UCSD-AML1 (cell line): ENCODE results near the gene POU5F1.
A peak's percentile ranks its signal among the peaks of the same experiment; 100 is the strongest.
"Not testable (repeated sequence)": the region's sequence is repeated elsewhere in the genome, so short reads cannot be mapped to it uniquely, and the experiment has no call there.

Experiments
- DNase-seq: peaks from one replicate; lab custom pipeline; 2025; ENCODE audit not compliant: unreplicated experiment; lab: John Stamatoyannopoulos, UW

The POU5F1 gene

DNA sequence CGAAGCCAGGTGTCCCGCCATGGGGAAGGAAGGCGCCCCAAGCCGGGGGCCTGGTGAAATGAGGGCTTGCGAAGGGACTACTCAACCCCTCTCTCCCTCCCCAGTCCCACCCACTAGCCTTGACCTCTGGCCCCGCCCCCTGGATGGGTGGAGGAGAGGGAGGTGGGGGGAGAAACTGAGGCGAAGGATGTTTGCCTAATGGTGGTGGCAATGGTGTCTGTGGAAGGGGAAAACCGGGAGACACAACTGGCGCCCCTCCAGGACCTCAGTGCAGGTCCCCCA, at the start of gene POU5F1:
POU5F1 (minus strand) TSS at position 83 of the 282 bp plus-strand sequence; CDS start at position 21, 62 bp downstream.
- DNase-seq: no peak

DNA sequence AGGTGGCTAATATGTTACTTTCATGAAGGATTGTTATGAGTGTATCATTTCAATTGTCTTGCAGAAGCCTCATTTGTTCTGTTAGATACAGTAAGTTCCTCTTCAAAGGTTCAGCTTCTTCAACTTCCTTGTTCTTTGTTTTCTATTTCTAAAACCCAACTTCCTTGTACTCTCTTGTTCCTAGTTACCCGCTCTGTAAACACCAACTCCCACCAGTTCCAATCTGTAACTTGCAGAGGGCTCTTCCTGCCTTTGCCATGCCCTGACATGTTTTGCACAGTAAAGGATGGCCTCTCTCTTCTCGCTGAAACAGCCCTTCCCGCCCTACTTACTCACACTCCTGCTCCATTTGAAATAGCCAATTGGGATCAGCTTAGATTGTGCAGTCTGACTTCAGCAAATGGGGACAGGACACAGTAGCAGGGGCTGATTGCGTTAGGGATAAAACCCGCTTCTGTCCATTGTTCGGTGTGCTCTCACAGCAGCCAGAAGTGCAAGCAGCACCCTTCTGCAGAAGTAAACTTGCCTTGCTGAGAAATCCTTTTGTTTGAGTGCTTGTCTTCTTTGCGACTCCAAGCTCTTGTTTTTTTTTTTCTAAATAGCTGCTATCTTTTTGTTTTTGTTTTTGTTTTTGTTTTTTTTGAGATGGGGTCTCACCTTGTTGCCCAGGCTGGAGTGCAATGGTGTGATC, 45.9 kb upstream of the POU5F1 start:
- peak; percentile 39 for DNase-seq

DNA sequence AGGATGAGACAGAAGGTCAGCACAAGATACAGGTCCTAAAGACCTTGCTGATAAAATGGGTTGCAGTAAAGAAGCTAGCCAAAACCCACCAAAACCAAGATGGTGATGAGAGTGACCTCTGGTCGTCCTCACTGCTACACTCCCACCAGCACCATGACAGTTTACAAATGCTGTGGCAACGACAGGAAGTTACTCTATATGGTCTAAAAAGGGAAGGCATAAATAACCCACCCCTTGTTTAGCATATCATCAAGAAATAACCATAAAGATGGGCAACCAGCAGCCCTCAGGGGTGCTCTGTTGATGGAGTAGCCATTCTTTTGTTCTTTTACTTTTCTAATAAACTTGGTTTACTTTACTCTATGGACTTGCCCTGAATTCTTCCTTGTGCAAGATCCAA, 44.7 kb upstream of the POU5F1 start:
- not testable (repeated sequence) for DNase-seq

DNA sequence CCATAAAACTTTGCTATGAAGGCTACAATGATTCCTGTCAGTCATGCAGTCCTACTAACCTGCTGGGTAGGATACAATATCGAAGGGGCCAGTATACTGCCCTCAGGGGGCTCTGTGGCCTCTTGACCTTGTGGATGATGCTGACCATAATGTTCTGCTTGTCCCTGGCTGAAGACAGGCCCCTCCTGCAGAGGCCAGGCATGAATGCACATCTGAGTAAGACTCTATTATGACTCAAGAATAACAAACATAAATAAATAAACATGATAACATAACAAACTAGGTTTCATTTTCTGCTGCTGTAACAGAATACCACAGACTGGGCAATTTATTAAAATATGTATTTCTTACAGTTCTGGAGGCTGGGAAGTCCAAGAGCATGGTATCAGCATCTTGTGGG, 44.0 kb upstream of the POU5F1 start:
- DNase-seq: no peak

DNA sequence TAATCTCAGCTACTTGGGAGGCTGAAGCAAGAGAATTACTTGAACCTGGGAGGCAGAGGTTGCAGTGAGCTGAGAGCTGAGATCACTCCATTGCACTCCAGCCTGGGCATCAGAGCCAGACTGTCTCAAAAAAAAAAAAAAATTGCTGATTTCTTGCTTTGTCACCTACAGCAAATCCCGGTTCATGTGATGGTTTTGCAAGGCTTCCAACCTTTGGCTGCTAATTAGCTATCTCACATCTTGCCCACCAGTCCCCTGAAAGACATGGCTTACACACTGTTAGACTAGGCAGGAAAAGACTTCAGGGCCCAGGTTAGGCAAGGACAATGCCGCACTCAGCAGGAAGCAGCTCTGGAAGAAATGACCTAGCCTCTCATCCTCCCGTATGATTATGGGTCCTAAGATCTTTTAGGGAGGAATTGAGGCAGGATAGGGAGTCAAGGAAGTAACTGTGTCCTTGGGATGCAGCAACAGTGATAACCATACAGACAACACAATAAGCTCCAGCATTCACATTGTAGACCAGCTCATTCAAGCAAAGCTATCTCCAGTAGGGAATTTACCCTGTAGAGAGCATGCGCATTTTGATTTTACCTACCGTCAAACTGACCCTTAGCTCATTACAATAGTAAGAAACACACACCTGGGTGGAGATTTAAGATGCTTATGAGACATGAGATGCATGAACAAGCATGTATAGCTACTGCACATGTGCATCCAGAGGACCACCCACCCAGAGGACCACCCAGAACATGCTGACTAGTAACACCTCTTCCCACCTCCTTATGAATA, 40.5 kb upstream of the POU5F1 start:
- DNase-seq: no peak

DNA sequence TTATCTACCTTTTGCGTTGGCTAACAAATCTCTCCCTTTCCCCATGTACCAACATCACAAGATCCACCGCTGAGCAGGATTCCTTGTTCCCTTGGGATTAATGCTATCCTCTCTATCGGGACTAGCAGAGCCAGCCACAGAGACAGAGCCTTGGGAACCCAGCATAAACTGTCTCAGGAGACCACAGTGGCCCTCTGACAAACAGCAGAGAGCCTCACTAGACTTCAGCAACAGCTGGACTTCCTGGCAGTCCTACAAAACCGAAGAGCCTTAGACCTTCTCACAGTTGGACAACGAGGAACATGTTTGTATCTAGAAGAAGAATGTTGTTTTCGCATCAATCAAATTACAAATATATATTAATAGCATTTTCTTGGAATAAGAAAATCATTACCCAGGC, 39.6 kb upstream of the POU5F1 start:
- no peak for DNase-seq

DNA sequence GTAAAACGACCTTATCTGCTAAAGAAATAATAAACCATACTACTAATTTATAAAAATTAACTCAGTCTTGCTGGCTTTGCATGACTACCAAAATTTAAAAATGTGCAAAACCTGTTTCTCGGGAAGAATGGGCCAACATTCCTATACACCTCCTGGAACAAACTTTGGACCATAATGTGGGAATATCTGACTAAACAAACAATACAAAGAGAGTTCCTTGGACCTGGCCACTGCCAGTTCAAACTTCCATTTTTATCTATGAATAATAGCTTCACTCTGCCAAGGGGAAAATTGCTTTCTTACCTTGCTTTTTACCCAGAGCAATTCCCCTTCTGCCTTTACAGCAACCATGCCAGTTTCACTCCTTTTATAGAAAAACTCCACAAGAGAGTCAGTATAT, 38.7 kb upstream of the POU5F1 start:
- DNase-seq: no peak

DNA sequence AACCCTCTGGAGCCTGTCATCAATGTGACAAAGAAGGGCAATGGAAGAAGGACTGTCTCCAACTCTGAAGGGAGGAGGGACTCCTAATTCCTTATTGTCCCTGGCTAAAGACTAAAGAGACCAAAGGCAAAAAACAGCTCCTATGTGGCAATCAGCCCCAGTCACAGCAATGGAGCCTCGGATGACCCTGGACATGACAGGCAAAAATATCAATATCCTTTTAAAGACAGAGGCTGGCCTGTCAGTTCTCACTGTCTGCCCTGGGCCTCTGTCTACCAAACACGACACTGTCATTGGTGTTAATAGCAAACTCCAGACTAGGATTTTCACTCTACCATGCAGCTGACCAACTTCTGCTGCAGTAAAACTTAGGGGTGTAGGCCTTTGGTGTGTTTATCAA, 38.0 kb upstream of the POU5F1 start:
- DNase-seq: no peak

DNA sequence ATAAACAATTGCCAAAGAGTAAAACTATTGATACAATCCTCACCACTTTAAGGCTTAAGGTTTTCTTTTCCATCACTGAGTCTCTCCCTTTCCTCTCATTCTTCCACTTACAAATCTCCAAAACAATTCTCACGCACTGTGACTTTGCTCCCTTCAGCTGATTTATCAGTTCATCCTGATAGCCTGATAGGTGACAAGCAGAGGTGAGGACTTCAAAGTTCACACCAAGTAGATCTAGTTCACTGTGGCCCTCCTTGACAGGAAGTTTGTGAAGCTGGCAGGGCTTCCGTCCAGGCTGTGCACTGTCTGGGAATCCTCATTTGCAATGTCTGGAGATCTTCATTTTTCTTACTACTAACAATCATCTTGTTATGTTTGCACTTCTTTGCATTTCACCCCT, 35.2 kb upstream of the POU5F1 start:
- no peak for DNase-seq

DNA sequence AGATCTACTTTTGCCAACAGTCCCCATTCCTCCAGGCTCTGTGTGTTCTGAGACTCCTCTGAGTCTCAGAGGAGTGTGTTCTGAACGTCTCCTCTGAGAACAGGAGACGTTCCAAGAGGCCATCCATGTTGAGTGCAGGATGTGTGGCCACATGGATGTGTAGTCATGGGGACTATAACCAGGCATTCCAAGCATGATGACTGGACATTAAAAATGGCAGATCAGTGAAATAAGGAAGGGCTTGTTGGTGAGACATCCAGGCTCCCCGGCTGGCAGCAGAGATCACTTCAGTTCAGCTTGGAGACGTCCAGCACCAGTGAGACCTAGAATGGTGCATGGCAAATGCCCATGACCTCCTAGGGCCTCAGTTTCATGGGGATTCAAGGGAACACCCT, 34.3 kb upstream of the POU5F1 start:
- DNase-seq: no peak

DNA sequence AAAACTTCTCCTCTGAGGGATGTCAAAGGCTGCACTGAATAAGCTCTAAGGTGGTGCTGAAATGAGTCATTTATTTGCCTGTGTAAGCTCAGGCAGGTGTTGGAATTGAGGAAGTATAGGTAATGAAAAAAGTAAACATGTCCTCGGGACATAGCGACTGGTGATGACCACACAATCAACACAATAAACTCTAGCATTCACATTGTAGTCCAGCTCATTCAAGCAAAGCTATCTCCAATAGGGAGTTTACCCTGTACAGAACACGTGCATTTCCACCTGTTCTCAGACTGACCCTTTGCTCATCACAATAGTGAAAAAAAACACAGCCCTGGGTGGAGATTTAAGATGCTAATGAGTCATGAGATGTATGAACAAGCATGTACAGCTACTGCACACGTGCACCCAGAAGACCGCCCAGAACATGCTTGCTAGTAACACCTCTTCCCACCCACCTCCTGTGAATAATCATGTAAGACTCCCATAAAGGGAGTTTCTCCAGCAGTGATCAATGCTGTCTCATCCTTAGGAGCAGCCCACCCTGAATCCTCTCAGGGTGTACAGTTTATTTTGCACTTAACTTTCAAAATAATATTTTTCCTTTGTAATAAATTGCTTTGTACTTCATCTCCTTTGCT, 33.0 kb upstream of the POU5F1 start:
- DNase-seq: no peak

DNA sequence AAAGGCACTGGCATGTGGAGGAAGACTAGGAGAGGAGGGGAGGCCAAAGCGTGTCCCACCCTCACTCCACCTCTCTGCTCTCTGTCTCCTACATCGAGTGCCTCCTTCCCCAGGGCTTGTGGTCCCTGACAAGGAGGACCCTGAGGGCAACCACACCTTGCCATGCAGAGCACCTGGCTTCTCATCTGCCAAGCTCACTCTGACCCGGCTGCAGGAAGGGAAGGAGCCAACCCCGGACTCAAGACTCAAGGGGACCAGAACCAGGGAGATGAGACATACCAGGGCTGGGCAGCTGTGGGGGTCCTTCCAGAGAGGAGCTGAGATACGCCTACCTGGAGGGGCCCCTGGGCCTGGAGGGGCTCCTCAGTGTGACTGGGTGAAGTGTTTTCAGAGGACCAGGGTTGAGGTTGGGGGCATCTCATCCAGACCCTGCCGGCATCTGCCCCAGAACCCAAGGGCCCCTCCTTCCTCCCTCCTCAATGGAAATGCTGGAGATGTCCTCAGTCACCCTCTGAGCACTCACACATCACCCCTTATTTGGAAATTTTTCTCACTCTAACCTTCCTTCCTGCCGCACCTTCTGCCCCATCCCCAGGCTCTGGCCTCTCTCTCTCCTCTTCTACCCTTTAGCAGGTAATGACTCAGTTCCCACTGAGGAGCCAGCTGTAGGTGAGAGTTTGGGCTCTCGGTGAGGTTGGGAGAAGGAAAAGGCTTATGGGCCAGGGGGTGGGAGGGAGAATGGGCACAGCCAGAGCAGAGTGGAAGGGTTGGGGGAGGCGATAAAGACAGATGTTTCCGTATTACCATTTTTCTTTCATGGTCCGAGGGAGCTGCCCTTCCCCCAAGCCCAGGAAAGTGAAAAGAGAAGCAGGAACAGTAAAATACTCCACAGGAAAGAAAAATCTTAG, 32.0 kb upstream of the POU5F1 start:
- DNase-seq: peak; percentile 54

DNA sequence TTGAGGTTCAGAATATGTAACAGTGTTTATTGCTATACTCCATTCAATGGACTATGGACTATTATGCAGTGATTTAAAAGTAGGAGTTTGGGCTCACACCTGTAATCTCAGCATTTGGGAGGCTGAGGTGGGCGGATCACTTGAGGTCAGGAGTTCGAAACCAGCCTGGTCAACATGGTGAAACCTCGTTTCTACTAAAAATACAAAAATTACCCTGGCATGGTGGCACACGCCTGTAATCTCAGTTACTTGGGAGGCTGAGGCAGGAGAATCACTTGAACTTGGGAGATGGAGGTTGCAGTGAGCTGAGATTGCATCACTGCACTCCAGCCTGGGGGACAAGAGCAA, 28.6 kb upstream of the POU5F1 start:
- DNase-seq: not testable (repeated sequence)

DNA sequence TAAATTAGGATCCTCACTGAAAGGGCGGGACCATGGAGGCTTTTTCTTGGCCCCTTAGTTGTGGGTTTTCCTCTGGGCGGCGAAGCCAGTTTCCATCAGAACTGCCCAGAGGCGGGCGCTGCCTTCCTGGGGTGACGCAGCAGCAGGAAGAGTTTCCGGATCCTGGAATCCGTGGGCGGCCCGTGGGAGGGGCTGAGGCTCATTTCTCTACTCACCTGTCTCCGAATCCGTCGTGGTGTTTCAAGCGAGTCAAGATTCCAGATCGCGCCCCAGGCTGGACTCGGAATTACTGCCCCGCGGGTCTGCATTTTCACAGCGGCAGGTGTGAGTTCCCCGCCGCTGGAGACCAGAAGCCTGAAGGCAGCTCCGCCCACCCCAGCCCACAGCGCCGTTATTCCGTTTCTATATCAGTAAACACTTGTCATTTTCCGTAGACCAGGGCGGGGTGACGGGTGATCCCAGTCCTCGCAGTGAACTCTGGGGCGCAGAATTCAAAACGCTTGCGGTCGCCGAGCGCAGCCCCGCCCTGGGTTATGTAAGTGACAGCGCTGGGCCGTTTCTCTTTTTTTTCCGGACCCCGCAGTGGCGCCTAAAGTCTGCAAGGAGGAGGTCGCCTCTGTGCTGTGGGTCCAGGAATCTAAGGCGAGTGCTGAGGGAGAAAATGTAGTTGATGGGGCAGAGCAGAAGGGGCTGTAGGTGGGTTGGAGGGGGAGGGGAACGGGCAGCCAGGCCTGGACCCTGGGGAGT, 27.2 kb upstream of the POU5F1 start:
- DNase-seq: peak; percentile 92

DNA sequence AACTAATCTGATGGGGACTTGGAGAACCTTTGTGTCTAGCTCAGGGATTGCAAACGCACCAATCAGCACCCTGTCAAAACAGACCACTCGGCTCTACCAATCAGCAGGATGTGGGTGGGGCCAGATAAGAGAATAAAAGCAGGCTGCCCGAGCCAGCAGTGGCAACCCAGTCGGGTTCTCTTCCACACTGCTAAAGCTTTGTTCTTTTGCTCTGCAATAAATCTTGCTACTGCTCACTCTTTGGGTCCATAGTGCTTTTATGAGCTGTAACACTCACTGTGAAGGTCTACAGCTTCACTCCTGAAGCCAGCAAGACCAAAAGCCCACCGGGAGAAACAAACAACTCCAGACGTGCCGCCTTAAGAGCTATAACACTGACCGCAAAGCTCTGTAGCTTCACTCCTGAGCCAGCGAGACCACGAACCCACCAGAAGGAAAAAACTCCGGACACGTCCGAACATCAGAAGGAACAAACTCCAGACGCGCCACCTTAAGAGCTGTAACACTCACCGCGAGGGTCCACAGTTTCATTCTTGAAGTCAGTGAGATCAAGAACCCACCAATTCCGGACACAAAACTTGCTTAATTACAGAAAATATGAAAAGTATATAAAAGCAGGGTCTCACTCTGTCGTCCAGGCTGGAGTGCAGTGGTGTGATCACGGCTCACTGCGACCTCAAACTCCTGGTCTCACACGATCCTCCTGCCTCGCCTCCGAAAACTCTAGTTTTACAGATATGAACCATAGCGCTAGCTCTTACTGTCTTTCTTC, 26.0 kb upstream of the POU5F1 start:
- not testable (repeated sequence) for DNase-seq

DNA sequence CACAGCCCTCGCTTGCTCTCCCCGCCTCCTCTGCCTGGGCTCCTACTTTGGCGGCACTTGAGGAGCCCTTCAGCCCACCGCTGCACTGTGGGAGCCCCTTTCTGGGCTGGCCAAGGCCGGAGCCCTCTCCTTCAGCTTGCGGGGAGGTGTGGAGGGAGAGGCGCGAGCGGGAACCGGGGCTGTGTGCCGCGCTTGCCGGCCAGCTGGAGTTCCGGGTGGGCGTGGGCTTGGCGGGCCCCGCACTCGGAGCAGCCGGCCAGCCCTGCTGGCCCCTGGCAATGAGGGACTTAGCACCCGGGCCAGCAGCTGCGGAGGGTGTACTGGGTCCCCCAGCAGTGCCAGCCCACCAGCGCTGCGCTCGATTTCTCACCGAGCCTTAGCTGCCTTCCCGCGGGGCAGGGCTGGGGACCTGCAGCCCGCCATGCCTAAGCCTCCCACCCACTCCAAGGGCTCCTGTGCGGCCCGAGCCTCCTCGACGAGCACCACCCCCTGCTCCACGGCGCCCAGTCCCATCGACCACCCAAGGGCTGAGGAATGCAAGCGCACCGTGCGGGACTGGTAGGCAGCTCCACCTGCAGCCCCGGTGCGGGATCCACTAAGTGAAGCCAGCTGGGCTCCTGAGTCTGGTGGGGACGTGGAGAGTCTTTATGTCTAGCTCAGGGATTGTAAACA, 25.0 kb upstream of the POU5F1 start:
- not testable (repeated sequence) for DNase-seq

DNA sequence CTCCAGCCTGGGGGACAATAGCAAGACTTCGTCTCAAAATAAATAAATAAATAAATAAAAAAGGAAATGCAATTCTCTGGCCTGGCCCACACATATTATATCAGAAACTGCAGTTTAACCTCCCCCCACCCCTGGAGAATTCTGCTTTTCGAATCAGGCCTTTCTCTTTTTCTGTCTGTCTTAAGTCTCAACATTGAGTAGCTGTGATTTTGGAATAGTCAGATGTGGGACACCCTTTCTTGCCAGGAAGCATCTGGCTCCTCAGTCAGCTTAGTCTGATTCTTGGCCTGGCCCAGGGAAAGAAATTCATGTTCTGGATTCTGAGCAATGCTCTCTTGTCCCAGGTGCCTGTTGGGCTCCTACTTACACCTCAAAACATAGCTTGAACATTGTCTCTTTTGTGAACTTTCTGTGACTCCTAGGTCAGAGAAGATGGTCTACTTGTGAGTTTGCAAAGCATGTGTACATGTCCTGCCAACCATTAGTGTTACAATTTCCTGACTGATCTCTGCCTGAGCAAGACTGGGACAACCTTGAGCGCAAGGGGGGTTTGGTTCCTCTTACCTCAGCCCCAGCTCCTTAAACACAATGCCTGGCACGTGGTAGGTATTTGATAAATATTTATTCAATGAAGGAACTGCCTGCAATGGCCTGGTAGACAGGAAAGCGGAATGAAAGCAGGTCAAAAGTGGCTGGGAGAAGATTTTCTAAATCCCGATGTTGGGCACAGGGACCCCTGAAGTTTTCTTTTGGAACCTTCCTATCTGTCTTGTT, 23.8 kb upstream of the POU5F1 start:
- no peak for DNase-seq

DNA sequence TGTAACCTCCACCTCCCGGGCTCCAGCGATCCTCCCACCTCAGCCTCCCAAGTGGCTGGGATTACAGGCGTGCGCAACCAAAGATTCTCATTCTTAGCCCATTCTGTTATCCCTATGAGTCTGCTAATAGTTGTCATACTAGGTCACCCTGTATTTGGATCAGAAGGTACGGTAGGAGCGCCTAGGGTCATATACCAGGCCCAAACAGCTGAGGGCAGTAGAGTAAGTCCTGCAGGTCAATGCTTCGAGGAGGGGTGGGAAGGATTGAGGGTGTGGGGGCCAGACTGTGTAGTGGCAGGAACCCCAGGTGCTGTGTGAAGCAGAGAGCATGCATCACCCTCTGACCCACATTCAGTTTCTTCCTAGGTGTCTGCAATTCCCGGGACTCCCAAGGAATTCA, 22.7 kb upstream of the POU5F1 start:
- DNase-seq: no peak
